GM20000 (cell line): ENCODE results near the gene PDCD6IP.

Source experiments
- DNase-seq: peaks from one replicate; pipeline ENCODE4 v3.0.0; 2012; ENCODE audit warnings: low spot score
- CTCF ChIP-seq: IDR thresholded peaks from 2 replicates; pipeline ENCODE4 v1.5.1; 2012; ENCODE audit warnings: mild to moderate bottlenecking, control low read depth; ENCODE audit errors: extremely low read depth, missing control alignments

The PDCD6IP gene

GRCh38 chr3:33875680-33876079 lies 77.2 kb downstream of the PDCD6IP start:
- no peak for DNase-seq

GRCh38 chr3:33877187-33877586 lies 78.8 kb downstream of the PDCD6IP start:
- DNase-seq: no peak
- TF ChIP-seq CTCF: no peak

More at GRCh38 chr3:33875680-33876079, 77.2 kb downstream of the PDCD6IP start:
- no peak for TF ChIP-seq CTCF

DNA sequence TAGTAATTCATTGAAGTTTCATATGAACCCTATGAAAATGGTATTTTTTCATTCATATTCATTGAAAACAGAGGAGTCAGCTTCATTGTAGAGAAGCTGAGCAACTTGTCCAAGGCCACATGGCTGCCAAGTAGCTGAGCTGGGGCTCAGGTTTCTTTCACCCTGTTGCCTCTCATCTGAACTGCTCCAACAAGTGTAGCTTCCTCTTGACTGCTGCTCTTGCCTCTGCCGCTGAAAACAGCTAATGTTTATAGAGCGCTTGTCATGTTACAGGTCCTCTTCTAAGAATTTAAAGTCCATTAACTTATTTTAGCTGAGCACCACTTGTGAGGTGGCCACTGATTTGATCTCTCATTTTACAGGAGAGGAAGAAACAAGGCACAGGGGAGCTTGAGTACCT lies 81.1 kb downstream of the PDCD6IP start:
- no peak for DNase-seq
- TF ChIP-seq CTCF: no peak

DNA sequence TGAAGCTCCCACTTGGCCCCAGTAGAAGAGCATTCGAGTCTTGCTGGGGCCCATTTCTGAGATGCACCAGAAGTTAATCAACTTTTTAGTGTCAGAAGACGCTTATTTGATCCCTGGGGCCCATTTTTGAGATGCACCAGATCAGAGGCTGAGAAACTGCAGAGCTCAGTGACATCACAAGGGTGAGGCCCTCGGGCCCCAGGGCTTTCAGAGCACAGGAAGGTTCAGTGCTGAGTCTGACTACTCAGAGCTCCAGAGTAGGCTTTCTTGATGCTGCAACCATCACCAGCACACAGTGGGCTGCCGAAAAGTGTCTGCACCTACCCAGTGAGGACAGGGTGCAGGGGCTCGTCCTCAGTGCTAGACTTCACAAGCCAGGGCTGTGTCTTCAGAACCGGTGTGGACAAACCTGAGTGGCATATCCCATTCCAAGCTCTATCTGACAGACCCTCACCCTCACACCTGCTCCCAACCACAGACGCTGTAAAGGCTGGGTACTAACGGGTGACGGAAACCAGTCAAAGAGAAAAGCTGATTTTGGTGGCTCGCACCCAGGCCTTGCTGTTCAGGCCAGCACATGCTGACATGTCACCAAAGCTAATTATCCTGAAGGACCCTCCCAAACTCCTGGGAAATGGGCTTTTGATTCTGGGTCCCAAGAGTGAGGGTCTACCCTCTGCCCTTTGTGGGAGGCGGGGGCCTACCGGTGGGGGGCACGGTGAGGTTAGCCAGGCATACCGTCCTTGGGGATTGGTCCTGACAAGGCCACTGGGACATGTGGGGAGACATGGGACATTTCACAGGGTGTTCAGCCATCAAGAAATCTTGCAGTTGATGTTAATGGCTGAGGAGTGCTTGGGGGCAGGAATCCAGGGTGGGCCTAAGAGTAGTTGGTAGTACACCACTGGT lies 83.0 kb downstream of the PDCD6IP start:
- no peak for TF ChIP-seq CTCF
- DNase-seq: no peak

DNA sequence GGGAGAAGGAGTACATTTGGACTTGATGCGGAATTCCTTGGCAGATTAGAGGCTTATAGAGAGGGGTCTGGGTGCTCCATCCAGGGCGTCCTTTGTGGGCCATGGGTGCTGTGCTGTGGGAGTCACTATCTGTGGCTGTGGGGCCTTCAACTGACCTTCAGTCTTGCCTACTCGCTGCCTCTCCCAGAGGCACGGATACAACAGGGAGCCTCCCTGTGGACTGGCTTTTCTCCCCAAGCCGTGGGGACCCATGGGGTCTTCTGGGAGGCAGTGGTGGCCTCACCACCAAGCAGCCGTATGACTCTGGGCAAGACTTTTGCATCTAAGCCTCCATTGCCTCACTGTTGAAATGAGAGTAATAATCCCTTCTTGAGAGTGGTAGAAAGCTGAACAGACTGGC lies 83.9 kb downstream of the PDCD6IP start:
- no peak for DNase-seq
- no peak for TF ChIP-seq CTCF

- peak; percentile 45 for DNase-seq
- peak; percentile 57 for TF ChIP-seq CTCF
These were observed 85.1 kb downstream of the PDCD6IP start for GRCh38 chr3:33883538-33883950.

DNA sequence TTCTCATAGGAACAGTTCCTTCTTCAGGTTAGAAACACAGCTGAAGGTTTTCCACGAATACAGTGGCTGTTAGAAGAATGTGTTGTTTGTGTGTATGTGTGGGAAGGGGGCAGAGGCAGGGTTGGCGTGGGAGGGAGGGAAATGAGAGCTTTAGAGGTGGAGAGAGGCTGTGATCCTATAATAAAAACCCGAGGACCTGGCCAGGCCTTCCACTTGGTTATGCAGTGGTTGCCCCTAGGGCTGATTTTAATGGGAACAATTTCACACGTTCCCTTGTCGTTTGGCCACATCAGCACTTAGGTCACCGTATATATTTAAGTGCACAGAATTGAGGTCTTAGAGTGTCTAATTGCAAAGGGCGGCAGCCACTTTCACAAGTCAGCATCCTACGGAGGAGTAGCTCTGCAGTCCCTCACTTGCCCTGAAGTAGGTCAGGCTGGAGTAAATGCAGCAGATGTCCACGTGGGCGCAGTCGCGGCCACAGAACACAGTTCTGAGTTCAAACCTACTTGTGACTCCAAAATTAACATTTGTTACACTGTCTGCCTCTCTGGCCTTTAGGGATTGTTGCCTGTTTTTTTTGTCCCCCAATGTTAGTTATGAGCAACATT lies 85.6 kb downstream of the PDCD6IP start:
- TF ChIP-seq CTCF: no peak
- no peak for DNase-seq
